Activated T-helper 2 cell treated with anti-CD3 and anti-CD28 coated beads, Interferon-gamma antibody, Interleukin-2, Interleukin-4, amounts not matched to agents 10 μg/mL and 5 μg/mL and 100 μg/mL, durations not matched to agents 14 hours and 24 hours and 36 hours (primary cell): ENCODE measurements around the gene PRKRIP1. TPM values are rescaled to one million over a fixed set of nuclear protein-coding genes. Genes with fewer than 3 reads are reported as not detected.
"Not testable (repeated sequence)": the region's sequence is repeated elsewhere in the genome, so short reads cannot be mapped to it uniquely, and the experiment has no call there.

Source experiments
- DNase-seq: peaks from one replicate; pipeline ENCODE4 v3.0.0; 2021; ENCODE audit warnings: low spot score
- H3K27ac Mint-ChIP-seq: one replicate; pipeline ENCODE4 v1.8.0; 2021; ENCODE audit warnings: mixed read lengths
- H3K27me3 Mint-ChIP-seq: one replicate; pipeline ENCODE4 v1.8.0; 2021; ENCODE audit warnings: low read depth, mixed read lengths
- H3K36me3 Mint-ChIP-seq: one replicate; pipeline ENCODE4 v1.8.0; 2021; ENCODE audit warnings: low read depth, mixed read lengths
- H3K4me1 Mint-ChIP-seq: one replicate; pipeline ENCODE4 v1.8.0; 2021; ENCODE audit warnings: low read depth, mixed read lengths
- H3K4me3 Mint-ChIP-seq: one replicate; pipeline ENCODE4 v1.8.0; 2021; ENCODE audit warnings: low read depth, mild to moderate bottlenecking, moderate library complexity, mixed read lengths
- H3K9me3 Mint-ChIP-seq: one replicate; pipeline ENCODE4 v1.8.0; 2021; ENCODE audit warnings: mixed read lengths
- intact Hi-C: fragments of 100-400 bp; cut with micrococcal nuclease; formaldehyde crosslinking; loops from one replicate; pipeline ENCODE4 v1.15.1; 2023
- total RNA-seq: library from RNA; stranded (reverse); gene quantifications from 2 replicates; pipeline ENCODE4 v1.2.3, GENCODE V29; 2022

Gene PRKRIP1
- total RNA-seq, 1 donor from 2014 or later: 30.0 TPM

GRCh38 chr7:102389810-102390209 lies 6.4 kb upstream of the PRKRIP1 start:
- Mint-ChIP-seq H3K36me3 (peaks cover 32% of the 10 kb centered on the region), H3K27me3 (no peaks in the 10 kb centered on the region), H3K4me3 (no peak overlapping the region), H3K4me1 (no peaks in the 10 kb centered on the region), H3K9me3 (no peaks in the 10 kb centered on the region), H3K27ac (no peak overlapping the region)
- intact Hi-C loops: loop anchor here (2.0 kb wide), 1 partner anchor 111 kb away; no protein-coding TSS in a partner anchor
- DNase-seq: no peak

DNA sequence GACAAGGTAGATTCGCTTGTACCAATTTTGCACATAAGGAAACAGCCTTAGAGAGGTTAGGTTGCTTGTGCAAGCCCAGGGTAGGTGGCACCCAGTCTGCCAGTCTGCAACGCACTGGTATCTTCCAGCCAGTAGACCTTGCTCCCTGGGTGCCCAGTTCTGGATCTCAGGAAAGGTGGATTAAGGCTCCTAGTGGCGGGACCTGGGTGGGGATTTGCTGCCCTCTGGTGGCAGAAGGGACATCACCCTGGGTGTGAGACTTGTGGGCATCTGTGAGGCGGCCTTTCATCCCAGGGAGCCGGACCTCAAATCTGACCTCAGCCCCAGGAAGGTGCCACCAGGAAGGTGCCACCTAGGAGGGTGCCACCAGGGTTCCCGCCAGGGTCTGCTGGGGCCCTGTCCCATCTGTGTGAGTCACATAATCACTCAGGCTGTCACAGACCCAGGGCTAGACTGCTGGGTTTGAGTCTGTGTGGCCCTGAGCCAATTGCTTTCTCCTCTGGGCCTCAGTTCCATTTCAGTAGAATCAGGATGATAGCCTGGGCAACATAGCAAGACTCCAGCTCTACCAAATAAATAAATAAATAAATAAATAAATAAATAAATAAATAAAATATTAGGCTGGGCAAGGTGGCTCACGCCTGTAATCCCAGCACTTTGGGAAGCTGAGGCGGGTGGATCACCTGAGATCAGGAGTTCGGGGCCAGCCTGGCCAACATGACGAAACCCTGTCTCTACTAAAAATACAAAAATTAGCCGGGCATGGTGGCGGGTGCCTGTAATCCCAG lies 5.3 kb upstream of the PRKRIP1 start:
- intact Hi-C loops: loop anchor here (2.0 kb wide), 1 partner anchor 112 kb away; no protein-coding TSS in a partner anchor

GRCh38 chr7:102392330-102392729 lies 3.8 kb upstream of the PRKRIP1 start:
- Mint-ChIP-seq H3K4me1 (peaks cover 12% of the 10 kb centered on the region), H3K27me3 (no peaks in the 10 kb centered on the region), H3K27ac (no peak overlapping the region), H3K4me3 (no peak overlapping the region), H3K36me3 (peaks cover 21% of the 10 kb centered on the region), H3K9me3 (no peaks in the 10 kb centered on the region)
- intact Hi-C loops: no loop called here
- DNase-seq: no peak

More for the DNA sequence above, 5.3 kb upstream of the PRKRIP1 start:
- DNase-seq: peak; percentile 58
- H3K4me3 Mint-ChIP-seq: no peak overlapping the region
- H3K27ac Mint-ChIP-seq: no peak overlapping the region
- no peaks in the 10 kb centered on the region for H3K27me3 Mint-ChIP-seq
- peaks cover 26% of the 10 kb centered on the region for H3K36me3 Mint-ChIP-seq
- H3K4me1 Mint-ChIP-seq: peaks cover 6% of the 10 kb centered on the region
- no peaks in the 10 kb centered on the region for H3K9me3 Mint-ChIP-seq

- Mint-ChIP-seq H3K4me1 (peaks cover 14% of the 10 kb centered on the region), H3K27ac (no peak overlapping the region), H3K27me3 (no peaks in the 10 kb centered on the region), H3K4me3 (no peak overlapping the region), H3K36me3 (peaks cover 27% of the 10 kb centered on the region), H3K9me3 (no peaks in the 10 kb centered on the region)
- DNase-seq: no peak
- intact Hi-C loops: no loop called here
Measured at GRCh38 chr7:102393467-102393866, 2.7 kb upstream of the PRKRIP1 start.

- Mint-ChIP-seq H3K27ac (peak overlapping the region; percentile 43), H3K27me3 (no peaks in the 10 kb centered on the region), H3K4me1 (peaks cover 14% of the 10 kb centered on the region), H3K4me3 (peak overlapping the region; percentile 92), H3K36me3 (peaks cover 36% of the 10 kb centered on the region), H3K9me3 (no peaks in the 10 kb centered on the region)
- no peak for DNase-seq
- intact Hi-C loops: loop anchor here (5.0 kb wide), 1 partner anchor 67 kb away; the partner anchor contains the start of genes ALKBH4 and LRWD1
Measured at GRCh38 chr7:102395592-102395872, 631 bp upstream of the PRKRIP1 start.

DNA sequence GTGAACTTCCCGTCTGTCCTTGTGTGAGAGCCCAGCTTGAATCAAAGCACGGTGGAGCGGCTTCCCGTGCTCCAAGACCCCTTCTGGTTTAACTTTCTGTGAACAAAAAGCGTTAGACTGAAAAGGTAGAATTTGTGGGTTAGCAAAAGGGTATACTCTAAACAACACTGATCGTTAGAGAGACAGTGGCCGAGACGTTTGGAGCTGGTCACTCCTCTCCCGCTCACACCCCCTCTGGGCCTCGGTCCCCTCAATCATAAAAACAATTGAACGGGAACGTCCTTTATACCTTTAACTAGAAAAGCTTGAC lies 502 bp downstream of the PRKRIP1 start:
- peaks cover 41% of the 10 kb centered on the region for H3K36me3 Mint-ChIP-seq
- peaks cover 14% of the 10 kb centered on the region for H3K4me1 Mint-ChIP-seq
- H3K4me3 Mint-ChIP-seq: peak overlapping the region; percentile 92
- intact Hi-C loops: loop anchor here (2.0 to 5.0 kb wide), 2 partner anchors 66 to 110 kb away; partner anchors contain the start of genes ALKBH4, LRWD1 and SH2B2
- no peaks in the 10 kb centered on the region for H3K27me3 Mint-ChIP-seq
- H3K27ac Mint-ChIP-seq: peak overlapping the region; percentile 82
- no peak for DNase-seq
- no peaks in the 10 kb centered on the region for H3K9me3 Mint-ChIP-seq

DNA sequence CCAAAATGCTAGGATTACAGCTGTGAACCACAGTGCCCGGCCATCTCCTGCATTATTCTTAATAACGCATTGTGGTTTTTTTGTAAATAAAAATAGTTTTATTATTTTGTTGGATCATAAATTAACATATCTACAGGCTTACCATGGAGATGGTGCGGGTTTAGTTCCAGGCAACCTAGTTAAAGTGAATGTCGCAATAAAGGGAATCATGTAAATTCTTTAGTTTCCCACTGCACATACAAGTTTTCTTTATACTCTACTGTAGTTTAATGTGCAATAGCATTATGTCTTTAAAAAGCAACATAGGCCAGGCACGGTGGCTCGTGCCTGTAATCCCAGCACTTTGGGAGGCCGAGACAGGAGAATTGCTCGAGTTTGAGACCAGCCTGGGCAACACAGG lies 2.4 kb downstream of the PRKRIP1 start:
- intact Hi-C loops: loop anchor here (5.0 kb wide), 1 partner anchor 64 kb away; the partner anchor contains the start of genes ALKBH4 and LRWD1
- Mint-ChIP-seq H3K36me3 (peaks cover 44% of the 10 kb centered on the region), H3K27me3 (no peaks in the 10 kb centered on the region), H3K4me1 (peaks cover 14% of the 10 kb centered on the region), H3K27ac (no peak overlapping the region), H3K9me3 (no peaks in the 10 kb centered on the region), H3K4me3 (no peak overlapping the region)
- no peak for DNase-seq

- Mint-ChIP-seq H3K36me3 (peaks cover 57% of the 10 kb centered on the region), H3K4me3 (no peak overlapping the region), H3K27me3 (no peaks in the 10 kb centered on the region), H3K27ac (no peak overlapping the region), H3K9me3 (no peaks in the 10 kb centered on the region), H3K4me1 (peaks cover 14% of the 10 kb centered on the region)
- intact Hi-C loops: no loop called here
- no peak for DNase-seq
Measured at GRCh38 chr7:102400360-102400759, 4.2 kb downstream of the PRKRIP1 start.

DNA sequence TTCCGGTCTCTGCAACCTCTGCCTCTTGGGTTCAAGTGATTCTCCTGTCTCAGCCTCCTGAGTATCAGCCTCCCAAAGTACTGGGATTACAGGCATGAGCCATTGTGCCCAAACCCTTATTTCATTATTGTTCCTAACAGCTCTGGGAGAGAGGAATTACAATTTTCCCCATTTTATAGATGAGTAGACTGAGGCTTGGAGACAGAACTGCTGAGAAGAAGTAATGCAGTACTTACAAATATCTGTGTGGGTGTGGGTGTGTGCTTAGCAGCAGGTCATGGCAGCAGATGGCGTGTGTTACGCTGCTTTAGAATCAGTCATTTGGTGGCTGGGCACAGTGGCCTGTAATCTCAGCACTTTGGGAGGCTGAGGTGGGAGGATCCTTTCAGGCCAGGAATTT lies 7.4 kb downstream of the PRKRIP1 start:
- intact Hi-C loops: no loop called here
- H3K4me3 Mint-ChIP-seq: no peak overlapping the region
- H3K27ac Mint-ChIP-seq: no peak overlapping the region
- H3K4me1 Mint-ChIP-seq: no peaks in the 10 kb centered on the region
- H3K9me3 Mint-ChIP-seq: no peaks in the 10 kb centered on the region
- H3K27me3 Mint-ChIP-seq: no peaks in the 10 kb centered on the region
- DNase-seq: no peak
- peaks cover 80% of the 10 kb centered on the region for H3K36me3 Mint-ChIP-seq

DNA sequence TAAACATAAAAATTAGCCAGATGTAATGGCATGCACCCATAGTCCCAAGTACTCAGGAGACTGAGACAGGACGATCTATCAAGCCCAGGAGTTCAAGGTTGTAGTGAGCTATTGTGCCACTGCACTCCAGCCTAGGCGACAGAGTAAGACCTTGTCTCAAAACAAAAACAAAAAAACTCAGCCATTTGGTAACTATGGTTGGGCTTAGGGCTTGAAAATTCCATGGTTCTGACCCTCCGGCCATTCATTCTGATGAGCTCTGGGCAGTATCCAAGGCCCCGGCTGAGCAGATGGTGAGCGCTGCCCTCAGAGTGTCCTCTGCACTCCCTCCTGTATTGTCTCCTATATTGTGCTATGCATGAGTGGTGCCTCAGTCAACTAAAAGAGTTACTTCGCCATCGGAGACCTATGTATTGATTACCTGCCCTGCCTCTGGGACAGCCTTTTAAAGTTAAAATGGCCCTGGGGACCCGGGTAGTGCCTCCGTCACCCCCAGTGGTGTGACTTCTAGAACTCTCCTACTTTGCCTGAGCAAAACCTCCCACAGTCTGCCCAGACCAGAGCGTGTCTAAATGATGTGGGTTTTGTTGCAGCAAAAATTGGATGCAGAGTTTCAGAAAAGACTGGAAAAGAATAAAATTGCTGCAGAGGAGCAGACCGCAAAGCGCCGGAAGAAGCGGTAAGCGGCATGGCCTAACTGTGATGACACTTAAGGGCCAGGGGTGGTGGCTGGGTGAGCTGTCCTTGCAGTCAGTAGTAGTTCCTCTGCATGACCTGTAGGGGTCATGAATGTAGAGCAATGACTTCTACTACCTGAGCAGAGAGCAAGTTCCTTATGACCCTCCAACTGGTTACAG lies 8.1 kb downstream of the PRKRIP1 start:
- intact Hi-C loops: no loop called here
- no peaks in the 10 kb centered on the region for H3K27me3 Mint-ChIP-seq
- no peaks in the 10 kb centered on the region for H3K9me3 Mint-ChIP-seq
- H3K4me1 Mint-ChIP-seq: no peaks in the 10 kb centered on the region
- no peak overlapping the region for H3K27ac Mint-ChIP-seq
- no peak overlapping the region for H3K4me3 Mint-ChIP-seq
- peaks cover 81% of the 10 kb centered on the region for H3K36me3 Mint-ChIP-seq
- DNase-seq: no peak

GRCh38 chr7:102404862-102405188 lies 8.7 kb downstream of the PRKRIP1 start:
- H3K36me3 Mint-ChIP-seq: peaks cover 81% of the 10 kb centered on the region
- intact Hi-C loops, H3K27me3 Mint-ChIP-seq, H3K27ac Mint-ChIP-seq, DNase-seq, H3K4me3 Mint-ChIP-seq, H3K9me3 Mint-ChIP-seq, H3K4me1 Mint-ChIP-seq: not testable (repeated sequence)

- Mint-ChIP-seq H3K9me3 (peaks cover 5% of the 10 kb centered on the region), H3K27me3 (no peaks in the 10 kb centered on the region), H3K4me3 (no peak overlapping the region), H3K27ac (no peak overlapping the region), H3K4me1 (peaks cover 3% of the 10 kb centered on the region), H3K36me3 (peaks cover 87% of the 10 kb centered on the region)
- intact Hi-C loops: no loop called here
- DNase-seq: no peak
Measured at GRCh38 chr7:102407910-102408309, 11.7 kb downstream of the PRKRIP1 start.

DNA sequence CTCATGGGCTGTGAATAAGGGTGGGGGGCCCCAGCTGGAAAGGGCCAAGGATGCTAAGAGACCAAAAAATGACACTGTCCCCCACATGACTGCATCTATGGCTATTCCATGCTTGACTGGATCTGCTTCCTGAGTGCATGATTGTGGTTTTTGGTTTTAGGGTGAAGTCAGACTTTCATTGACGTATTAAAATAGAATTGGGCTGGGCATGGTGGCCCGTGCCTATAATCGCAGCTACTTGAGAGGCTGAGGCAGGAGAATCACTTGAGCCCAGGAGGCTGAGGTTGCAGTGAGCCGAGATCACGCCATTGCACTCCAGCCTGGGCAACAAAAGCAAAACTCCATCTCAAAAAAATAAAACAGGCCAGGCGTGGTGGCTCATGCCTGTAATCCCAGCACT lies 12.4 kb downstream of the PRKRIP1 start:
- H3K27ac Mint-ChIP-seq: not testable (repeated sequence)

More for the DNA sequence above, 12.4 kb downstream of the PRKRIP1 start:
- H3K27me3 Mint-ChIP-seq, DNase-seq, H3K9me3 Mint-ChIP-seq, H3K4me3 Mint-ChIP-seq, H3K4me1 Mint-ChIP-seq, intact Hi-C loops: not testable (repeated sequence)
- peaks cover 88% of the 10 kb centered on the region for H3K36me3 Mint-ChIP-seq
